ENCODE data around the gene RAB39A. TPM values are rescaled to one million over a fixed set of nuclear protein-coding genes. Genes with fewer than 3 reads are reported as not detected.

The RAB39A gene
- total RNA-seq, 4 donors from 2014 or later: 0.31 to 1.3 (median 0.99) TPM

- Histone ChIP-seq H3K36me3 (no peaks in the 10 kb centered on the region), H3K4me3 (peak within 1 kb of the TSS; percentile 83 to 92), H3K27me3 (no peaks in the 10 kb centered on the region), H3K27ac (peak within 1 kb of the TSS; percentile 88 to 100 (median 97)), H3K4me1 (peaks cover 0 to 48% (median 10%) of the 10 kb centered on the region in 3 donors), H3K9me3 (no peaks in the 10 kb centered on the region)
- ATAC-seq: peak; percentile 94
- TF ChIP-seq EP300 (IDR thresholded peaks at IDR 0.05) (no peak), POLR2AphosphoS5 (IDR thresholded peaks at IDR 0.05) (peak; percentile 50), POLR2A (IDR thresholded peaks at IDR 0.05) (peak; percentile 57 to 59)
- TF ChIP-seq, protein P1, sequence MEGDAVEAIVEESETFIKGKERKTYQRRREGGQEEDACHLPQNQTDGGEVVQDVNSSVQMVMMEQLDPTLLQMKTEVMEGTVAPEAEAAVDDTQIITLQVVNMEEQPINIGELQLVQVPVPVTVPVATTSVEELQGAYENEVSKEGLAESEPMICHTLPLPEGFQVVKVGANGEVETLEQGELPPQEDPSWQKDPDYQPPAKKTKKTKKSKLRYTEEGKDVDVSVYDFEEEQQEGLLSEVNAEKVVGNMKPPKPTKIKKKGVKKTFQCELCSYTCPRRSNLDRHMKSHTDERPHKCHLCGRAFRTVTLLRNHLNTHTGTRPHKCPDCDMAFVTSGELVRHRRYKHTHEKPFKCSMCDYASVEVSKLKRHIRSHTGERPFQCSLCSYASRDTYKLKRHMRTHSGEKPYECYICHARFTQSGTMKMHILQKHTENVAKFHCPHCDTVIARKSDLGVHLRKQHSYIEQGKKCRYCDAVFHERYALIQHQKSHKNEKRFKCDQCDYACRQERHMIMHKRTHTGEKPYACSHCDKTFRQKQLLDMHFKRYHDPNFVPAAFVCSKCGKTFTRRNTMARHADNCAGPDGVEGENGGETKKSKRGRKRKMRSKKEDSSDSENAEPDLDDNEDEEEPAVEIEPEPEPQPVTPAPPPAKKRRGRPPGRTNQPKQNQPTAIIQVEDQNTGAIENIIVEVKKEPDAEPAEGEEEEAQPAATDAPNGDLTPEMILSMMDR (IDR thresholded peaks at IDR 0.05): peak; percentile 68 to 98 (median 85)
- 0% methylated on average over 2 to 7 of the region's 72 CpGs for WGBS, 2 donors (ENCODE audit: low coverage in 1 of 2)
Measured at GRCh38 chr11:108008656-108009496, 80.6 kb downstream of the RAB39A start, which contains the start of gene CUL5. TSS of gene CUL5 (plus strand) at chr11:108008898. CDS start at chr11:108009349, 451 bp downstream.

DNA sequence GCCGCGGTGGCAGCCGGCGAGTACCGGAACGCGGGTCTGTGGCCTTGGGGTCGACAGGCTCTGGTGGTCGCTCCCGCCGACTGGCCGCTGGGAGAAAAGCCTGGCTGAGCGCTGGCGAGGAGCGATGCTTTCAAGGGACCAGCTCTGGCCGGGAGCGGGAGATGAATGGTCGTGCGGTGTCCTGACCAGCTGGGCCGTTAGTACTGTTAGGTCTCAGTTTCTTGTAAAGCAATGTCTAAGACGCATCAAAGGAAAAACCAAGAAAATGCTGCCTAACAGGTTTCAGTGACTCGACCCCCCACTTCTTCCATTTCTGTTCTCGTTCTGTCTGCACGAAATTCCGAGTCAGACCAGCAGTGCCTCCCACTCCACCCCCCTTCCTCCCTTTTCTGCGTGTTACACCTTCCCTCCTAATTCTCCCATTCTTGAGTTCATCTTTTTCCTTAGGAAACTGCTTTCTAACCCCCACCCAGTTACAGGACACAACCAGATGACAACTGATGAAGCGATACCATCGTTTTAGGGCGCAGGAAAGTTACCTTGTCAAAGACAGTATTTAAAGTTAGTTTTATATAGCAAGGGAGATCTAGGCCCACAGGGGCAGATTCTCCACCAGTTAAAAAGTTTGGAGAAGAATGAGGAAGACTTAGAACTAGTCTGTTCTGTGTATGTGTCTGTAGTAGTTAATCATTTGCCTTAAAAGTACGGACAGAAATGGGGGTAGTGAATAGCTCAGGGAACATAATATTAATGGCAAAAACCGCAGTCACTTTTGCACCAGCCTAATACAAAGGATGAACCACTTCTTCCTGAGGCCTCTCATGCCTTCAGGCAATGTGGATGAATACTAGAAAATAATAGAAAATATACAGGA is 81.5 kb downstream of the RAB39A start:
- whole genome bisulfite sequencing, 2 donors (ENCODE audit: low coverage in 1 of 2): 6 to 7% methylated on average over 12 to 13 of the region's 31 CpGs
- ATAC-seq: peak; percentile 0
- peaks cover 0 to 57% (median 10%) of the 10 kb centered on the region in 3 donors for H3K4me1 ChIP-seq

DNA sequence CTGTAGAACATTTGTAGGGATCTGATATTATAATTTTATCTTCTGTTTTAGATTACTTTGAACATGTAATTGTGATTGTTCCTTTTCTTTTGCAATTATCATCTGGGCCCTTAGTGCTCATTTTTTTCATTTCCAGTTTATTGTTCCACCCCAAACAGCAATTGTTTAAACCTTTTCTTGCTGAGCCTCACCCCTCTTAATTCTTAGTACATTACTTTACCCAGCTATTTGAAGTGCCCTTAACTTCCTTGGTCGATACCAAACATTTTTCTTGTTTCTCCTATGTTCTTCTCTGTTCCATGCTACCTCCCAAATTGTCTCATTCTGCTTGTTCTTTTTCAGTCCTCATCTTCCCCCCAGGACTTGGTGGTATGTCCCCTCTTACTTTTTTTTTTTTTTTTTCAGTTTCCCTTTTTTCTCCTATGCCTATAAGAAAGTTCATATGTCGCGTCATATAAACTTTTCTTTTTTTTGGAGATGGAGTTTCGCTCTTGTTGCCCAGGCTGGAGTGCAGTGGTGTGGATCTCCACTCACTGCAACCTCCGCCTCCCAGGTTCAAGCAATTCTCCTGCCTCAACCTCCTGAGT is 84.0 kb downstream of the RAB39A start:
- ATAC-seq: no peak
- no peak for TF ChIP-seq POLR2A (IDR thresholded peaks at IDR 0.05)
- Histone ChIP-seq H3K36me3 (no peaks in the 10 kb centered on the region), H3K27ac (no peak overlapping the region), H3K9me3 (no peaks in the 10 kb centered on the region), H3K27me3 (no peaks in the 10 kb centered on the region), H3K4me1 (peaks cover 0 to 80% (median 10%) of the 10 kb centered on the region in 3 donors), H3K4me3 (no peak overlapping the region)
- 83 to 88% methylated on average over 1 to 2 of the region's 5 CpGs for WGBS, 2 donors (ENCODE audit: low coverage in 1 of 2)

More for the DNA sequence above, 81.5 kb downstream of the RAB39A start:
- H3K4me3 ChIP-seq: peak overlapping the region; percentile 83 to 92
- H3K27ac ChIP-seq: peak overlapping the region; percentile 88 to 100 (median 97)
- no peaks in the 10 kb centered on the region for H3K27me3 ChIP-seq
- TF ChIP-seq EP300 (IDR thresholded peaks at IDR 0.05): no peak
- no peaks in the 10 kb centered on the region for H3K36me3 ChIP-seq
- H3K9me3 ChIP-seq: no peaks in the 10 kb centered on the region

Other genes with a start within 250 kb of the RAB39A start
- gene SLN, start 216.4 kb upstream of the RAB39A start, total RNA-seq: 1 to 10 TPM in 1 of 4 donors, not detected in 3; 2.7 TPM
- 1 to 10 TPM; 2.7 to 7.6 (median 4.1) TPM for gene SLC35F2, start 69.7 kb upstream of the RAB39A start, total RNA-seq
- 10 to 100 TPM; 33.0 to 38.8 (median 33.8) TPM for gene CUL5, start 80.5 kb downstream of the RAB39A start, total RNA-seq
- gene ACAT1, start 193.1 kb downstream of the RAB39A start, total RNA-seq: 100 to 1,000 TPM; 171 to 345 (median 231) TPM